Effector CD4-positive, alpha-beta T cell (primary cell): ENCODE results near the gene FAM13C.

Experiments used
- DNase-seq: peaks from one replicate; pipeline ENCODE4 v3.0.0-alpha.2; 2020

Gene FAM13C

DNA sequence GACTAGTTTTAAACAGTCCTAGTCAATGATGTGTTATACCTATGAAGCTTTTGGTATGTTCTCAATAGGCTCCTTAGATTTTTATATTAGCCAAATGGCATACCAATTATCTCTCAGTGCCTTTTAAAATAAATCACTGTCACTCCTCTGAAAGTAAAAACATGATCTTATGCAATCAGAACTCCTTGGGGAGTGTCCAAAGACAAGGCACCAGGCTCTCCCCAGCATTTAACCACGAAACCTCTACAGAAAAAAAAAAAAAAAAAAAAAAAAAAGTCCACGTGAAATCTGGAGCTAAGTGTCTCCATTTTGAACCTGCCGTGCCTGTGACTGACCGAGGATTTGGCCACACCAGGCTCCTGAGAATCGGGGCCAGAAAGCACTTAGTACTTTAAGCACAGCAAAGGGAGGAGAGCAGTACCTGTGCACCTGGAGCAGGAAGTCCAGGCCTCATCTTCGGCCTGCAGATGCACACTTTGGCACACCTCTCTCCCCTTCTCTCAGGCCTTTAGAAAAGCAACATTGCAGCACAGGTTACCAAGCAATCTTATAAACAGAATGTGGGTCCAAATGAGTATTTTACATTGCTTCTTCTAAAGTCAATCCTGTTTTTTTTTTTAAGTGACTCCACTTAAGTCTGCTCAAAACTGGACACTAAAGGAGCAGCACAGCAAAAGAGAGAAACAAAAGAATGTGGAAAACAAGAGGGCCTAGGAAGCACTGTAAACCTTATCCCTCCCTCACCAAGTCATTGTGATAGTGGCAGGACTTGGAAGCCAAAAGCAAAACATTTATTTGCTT is 1.5 kb downstream of the FAM13C start:
- no peak for DNase-seq

DNA sequence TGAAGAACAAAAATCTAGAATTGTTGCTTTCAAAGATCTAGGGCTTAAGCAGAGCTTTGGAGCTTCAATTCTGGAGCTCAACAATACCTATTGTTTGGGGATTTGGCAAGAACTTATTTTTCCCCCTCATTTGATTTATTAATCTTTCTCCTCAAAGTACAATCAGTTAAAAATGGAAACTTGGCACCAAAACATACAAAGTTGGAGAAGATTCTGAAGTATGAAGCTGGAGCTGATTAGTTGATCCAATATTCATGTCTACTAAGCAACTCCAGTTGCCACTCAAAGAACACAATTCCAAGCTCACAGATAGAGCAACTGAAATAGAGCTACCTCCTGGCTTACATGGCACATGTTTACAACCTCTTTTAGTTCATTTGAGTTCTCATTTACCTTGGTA is 3.8 kb downstream of the FAM13C start:
- no peak for DNase-seq

DNA sequence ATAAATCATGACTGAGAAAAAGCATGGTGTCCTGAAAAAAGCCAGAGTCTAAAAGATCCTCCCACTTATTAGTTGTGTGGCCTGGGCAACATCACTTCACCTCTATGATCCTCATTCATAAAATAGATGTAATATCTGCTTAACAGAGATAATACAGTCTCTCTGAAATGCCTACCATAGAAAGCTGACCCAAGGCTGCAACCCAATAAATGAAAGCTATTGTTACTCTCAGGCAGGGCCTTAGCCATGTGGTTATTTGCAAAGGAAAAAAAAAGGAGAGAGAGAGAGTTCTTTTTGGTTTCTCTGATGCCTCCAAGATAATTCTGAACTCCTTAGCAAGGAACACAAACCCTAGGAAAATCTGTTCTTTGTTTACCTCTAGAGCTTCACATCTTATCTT is 7.9 kb downstream of the FAM13C start:
- DNase-seq = no peak

DNA sequence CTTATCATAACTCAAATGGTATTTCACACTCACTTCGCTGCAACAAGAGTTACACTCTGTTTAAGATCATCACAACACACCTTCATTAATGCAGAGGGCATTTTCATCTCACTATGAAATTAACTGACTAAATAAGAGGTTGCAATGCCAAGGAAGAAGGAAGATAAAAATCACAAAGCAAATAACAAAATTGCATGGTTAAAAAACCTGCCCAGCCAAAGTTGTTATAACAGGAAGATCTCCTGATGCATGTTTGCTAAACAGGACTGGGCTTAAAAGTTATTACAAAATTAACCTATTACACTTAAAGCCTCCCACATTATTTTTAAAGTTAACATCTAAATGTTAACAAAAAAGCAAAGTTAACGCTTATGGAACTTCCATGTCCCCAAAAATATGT is 11.8 kb downstream of the FAM13C start:
- DNase-seq = no peak

DNA sequence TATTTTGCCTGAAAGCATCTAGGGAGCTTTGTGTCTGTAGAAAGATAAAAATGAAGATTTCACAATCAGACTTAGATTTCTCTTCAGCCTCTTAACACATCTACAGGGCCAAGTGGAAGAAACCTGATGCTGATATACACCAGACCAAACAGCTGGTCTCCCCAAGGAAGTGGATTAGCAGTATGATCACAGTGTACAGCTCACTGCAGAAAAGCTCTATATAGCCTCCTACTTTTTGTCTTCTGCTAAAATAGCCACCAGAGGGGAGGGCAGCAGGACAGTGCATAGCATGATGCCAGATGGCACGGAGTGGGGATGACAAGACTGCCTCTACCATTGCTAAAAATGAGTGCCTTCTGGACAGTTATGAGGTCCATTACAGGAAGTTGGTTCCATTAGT is 16.0 kb downstream of the FAM13C start:
- no peak for DNase-seq

DNA sequence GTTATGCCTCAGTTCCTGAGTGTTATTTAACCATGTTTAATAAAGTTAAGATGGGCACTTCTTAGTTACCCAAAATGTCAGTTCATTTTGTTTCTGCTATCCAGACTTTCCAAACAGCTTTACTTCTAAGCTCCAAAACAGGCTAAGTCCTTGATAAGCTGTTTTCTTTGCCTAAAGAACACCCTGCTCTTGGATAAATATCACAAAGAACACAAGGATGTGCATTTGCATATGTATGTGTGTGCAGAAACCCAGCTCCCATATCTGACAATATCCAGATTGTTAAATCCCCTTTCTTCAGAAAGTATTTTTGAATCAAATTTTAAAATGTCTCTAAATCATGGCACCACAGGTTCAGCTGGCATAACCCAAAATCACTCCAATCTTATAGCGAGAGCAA is 19.6 kb downstream of the FAM13C start:
- DNase-seq = no peak

DNA sequence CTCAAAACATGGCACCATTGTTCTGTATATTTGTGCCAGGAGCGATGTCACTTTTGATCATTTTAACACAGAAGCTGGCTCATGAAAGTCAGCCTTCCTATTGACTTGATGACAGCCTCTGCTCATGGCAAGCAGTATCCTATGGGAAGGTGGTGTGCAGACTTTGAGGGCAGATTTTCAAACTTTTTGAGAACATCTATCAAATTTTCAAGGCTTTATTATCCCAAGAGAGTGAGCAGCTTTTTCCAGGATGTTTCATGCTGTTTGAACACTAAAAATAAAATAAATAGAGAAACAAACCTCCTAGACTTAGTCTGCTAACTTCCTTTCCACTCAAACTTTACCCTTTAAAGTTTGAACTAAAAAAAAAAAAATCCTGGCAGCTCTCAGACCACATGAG is 20.3 kb downstream of the FAM13C start:
- no peak for DNase-seq

DNA sequence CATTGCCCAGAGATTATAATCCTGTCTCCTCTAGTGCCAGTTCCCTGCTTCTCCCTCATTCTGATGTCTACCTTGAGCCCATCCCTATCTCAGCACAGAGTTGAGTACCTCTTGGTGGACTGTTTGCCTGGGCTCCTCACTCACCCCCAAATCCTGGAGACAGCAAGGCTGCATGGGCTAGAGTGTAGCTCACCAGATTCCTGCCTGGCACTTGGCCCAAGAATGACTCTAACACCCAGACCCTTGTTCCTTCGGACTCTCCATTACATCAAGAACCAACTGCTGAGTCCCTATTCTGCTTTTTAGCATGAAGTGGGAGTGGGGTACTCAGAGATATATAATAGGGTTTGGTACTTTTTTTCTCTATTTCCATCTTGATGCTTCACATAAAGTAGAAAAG is 22.1 kb downstream of the FAM13C start:
- no peak for DNase-seq

DNA sequence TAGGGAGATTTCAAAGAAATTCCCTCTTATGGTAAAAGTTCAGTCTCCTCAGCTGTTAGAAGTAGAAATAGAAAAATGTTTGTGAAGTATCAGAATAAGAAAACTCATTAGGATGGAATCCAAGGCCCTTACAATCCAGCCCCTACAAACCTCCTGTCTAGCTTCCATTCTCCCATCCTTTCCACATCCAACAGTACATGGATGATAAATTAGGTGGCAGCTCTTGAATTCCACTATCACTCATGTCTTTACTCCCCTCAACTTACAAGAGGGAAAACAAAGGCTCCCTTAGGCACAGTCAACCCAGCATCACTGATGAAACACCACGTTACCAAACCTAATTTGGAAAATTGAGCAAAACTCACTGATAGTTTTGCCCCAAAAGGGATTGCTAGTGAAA is 23.0 kb downstream of the FAM13C start:
- no peak for DNase-seq

DNA sequence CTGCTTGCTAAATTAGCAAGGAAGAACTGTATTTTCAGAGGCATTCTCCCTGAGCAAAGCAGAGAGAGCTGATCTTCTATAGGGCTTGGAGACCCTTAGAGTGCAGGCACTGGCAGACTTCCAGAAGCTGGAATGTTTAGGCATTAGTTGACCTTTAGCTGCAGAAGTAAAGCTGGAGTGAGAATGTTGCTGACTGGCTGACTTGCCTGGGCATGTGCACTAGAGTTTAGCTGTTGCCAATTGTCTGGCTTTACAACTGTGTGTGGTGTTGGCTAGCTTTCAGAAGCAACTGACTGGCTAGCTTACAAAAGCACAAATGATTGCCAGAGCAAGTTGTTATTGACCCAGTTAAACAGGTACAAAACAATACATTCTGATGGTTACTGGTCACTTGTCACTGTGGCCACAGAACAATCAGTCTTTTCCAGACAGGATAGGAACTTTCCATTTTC is 25.1 kb downstream of the FAM13C start:
- DNase-seq = no peak

DNA sequence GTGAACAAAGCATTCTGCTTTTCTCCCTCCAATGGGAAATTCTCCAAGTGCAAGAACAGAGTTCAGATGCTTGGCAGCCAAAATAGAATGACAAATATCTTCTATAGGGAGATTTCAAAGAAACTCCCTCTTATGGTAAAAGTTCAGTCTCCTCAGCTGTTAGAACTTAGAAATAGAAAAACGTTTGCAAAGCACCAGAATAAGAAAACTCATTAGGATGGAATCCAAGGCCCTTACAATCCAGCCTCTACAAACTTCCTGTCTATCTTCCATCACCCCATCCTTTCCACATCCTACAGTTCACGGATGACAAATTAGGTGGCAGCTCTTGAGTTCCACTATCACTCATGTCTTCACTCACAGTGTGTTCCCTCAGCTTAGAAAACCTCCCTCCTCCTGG is 25.7 kb downstream of the FAM13C start:
- no peak for DNase-seq

DNA sequence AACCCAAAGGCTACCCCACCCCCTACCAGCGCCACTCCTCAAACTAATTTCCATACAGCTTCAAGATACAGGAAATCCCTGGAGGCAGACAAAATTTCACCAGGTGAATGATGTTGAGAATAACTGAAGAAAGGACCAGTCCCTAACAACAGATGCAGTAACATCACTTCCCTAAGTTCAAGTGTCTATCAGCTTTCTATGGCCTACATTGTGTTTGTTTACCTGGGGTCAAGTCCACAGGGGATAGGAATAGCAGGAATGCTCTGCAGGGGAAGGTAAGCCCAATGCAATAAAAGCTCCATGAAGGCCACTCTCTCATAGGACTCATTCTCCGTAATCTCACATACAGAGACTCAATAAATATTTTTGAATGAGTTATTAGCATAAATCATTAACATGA is 26.9 kb downstream of the FAM13C start:
- no peak for DNase-seq

DNA sequence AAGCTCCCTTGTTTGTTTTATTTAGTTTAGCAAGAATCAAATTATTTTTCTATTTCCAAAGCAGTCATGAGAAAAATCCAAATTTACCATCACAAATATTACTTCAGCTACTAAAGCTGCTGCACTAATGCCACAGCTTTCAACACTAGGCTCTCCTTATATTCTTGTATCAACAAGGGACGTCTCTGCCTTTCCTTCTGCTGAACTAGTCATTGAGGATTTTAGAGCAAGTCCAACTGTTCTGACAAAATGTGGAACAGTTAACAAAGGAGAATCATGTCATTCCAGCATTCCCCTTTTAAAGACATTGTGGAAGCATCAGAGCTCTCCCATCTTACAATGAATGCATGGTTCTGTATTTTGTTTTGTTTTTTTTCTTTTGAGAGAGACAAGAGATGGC is 28.6 kb downstream of the FAM13C start:
- no peak for DNase-seq

DNA sequence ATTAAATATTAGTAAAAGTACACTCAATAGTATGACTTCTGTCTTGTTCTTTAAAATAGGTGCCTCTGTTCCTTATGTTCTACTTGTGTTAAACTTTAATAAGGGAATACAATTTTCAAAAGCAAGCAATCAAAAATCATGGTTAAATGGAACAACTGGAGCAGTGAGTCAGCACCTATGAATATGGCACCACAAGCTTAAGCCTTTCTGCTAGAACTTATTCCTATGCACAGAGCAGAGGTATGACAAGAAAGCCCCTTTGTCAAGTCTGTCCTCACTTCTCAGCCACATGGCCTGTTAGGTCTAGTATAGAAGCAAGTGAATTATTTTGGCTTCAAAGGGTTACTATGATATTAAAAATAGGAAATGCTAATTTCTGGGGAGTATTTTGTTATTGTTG is 29.8 kb downstream of the FAM13C start:
- DNase-seq = no peak

DNA sequence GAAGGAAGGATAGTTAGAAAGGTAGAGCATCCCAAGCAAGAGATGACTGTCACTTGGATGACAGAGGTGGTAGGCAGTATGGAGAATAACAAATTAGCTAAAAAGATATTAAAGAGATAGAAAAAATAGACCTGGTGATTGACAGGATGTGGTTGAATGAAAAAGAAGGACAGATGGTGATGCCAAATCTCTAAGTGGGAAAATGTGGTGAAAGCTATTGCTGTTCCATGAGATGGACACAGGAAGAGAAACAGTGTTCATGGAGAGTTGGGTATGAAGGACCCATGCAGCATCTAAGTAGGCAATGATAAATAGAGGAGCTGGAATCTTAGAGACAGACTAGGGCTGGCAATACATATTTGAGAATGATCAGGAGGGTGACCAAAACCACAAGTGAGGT is 30.7 kb downstream of the FAM13C start:
- DNase-seq = no peak

DNA sequence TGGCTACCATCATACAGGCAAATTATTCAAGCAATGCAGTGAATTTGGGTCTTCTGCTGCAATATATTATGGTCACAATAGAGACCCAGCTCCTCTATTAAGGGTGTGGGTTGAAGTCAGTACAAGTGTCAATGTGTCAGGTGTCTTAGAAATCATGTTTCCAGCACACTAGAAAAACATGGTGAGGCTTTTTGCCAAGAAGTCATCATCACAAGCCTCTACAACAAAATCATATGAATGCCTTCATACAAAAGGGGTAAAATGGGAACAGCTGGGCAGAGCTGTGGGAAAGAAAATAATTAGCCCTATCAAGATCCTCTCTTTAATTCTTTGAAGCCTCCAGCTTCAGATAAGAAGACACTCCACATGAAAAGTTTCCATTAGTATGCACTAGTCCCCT is 37.2 kb downstream of the FAM13C start:
- no peak for DNase-seq

DNA sequence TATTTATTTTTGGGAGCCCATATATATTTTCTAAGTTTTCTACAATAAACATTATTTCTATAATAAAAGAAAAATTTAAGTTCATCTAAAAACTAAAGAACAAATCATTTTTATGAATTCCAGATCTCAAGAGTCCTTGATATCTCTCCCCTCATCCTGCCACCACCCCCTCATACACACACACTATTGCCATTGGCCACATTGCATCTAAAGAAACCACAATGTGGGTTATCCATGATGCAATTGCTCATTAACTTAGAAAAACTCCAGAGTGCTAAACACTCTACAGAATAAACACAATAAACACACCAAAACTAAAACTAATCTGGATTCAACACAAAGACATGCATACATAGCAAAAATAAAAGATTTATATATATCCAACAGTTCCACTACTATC is 37.8 kb downstream of the FAM13C start:
- DNase-seq = no peak

DNA sequence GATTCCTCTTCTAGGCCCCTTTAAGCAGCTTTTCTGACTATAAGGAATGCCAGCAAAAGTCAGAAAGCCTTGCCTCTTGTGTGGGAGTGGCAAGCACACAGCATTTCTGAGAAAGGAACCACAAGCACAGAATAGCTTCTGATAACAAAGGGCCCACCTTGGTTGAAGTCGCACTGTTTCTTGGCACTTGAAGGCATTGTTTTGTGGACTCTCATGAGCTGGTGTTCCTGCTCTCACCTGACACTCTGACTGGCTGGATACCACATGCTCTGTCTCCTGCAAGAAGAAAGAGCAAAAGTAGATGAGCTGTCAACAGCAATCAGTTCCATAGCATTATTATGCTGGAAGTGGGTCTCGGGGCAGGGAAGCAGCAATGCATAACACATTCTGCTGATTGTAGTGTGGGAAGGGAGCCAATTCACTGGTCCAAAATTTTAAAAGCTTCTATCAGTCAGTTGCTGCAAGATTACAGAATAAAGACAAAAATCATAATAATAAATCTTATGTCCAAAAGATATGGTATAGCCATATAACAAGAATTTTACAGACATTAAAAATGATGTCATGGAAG is 38.4 kb downstream of the FAM13C start:
- DNase-seq = no peak

DNA sequence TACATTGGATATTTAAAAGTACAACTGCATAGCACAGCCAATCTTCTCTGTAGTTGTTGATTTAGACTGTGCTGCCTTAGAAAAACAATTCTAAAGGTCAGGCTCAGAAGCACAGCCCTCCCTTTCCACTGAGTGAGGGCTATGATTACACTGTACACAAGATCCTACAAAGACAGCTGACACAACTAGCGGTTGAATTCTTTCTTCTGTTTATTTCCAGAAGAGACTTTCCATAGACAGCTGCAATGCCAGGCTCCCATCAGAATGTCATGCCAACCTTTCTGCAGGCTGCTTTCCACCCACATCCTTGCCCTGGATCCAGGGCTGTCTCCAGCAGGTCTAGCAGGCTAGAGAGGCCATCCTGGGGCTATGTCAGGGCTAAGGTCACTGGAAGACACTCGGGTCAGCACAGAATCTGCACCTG is 39.3 kb downstream of the FAM13C start:
- DNase-seq = no peak

DNA sequence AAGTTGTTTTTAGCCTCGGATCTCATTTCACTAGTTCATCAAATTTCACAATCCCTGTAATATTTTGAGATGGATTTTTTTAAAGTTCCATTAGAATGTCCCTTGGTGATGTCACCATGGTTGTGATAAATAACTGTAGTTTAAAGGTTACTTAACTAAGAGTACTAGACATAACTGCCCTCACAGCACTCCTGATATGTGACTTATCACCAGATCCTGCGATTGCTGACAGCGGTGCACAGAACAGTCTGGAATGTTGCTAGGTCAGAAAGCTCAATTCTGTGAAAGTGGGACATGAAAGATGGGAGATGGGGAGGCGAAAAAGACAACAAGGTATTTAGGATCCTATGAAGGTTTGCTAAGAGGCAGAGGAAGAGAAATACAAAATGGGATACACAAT is 40.2 kb downstream of the FAM13C start:
- no peak for DNase-seq

DNA sequence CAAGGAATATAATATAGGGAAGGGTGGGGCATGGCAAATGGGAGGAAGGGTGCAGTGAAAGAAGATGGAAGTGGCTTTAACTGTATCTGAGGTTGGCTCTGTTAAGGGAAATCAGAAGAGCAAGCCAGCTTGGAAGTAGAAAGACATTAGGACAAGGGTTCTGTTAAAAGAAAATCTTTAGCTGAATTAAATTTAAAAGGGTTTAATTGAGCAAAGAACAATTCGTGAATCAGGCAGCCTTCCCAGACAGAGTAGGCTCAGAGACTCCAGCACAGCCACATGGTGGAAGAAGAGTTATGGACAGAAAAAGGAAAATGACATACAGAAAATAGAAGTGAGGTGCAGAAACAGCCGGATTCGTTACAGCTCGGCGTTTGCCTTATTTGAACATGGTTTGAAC is 42.0 kb downstream of the FAM13C start:
- no peak for DNase-seq

DNA sequence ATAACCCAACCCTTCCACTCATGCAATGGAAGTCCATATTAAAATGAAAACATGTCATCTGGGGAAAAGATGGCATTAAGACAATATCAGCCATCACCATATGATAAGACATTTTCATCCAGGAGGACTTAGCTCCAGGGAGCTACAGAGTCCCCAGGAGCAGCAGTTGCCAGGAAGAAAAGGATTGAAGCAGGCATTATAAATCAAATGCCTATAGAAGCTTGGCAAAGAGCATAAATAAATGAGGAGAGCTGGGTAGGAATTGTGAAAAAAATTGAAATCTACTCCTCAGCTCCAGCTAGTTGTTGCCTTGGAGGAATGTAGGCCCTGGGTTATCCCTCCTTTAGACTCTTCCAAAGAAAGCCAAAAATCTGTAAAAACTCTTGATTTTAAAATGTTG is 42.5 kb downstream of the FAM13C start:
- no peak for DNase-seq

DNA sequence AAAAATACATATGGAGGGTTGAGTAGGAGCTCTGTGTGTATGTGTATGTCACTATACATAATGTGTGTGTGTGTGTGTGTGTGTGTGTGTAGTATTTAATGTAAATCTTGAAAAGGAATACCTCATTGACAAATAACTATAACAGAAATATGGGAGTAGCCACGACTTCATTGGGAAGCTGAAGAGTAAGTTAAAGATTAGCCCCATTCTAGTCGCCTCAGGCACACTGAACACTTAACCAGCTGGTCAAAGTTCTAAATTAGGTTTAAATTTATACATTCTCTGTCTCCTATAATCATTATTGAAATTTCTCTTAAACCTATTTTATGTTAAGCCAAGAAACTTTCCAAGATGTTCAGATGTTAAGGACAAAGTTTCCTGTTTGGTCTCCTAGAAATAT is 45.3 kb downstream of the FAM13C start:
- DNase-seq = no peak

DNA sequence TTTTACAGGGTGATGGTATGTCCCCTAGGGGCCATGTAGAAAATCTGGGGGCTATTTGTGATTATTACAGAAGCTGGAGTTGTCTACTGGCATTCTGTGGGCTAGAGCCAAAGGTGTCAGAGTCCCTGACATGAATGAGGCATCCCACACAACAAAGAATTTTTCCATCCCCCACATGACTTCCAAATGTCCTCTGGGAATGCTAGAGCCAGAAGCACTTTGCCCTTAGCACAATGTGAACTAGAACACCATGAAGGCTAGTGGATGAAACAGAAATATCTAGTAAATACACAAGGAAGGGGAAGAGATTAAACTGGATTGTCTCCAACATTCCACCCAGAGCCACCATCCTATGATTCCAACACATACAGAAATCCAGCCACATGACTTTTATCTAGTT is 46.9 kb downstream of the FAM13C start:
- DNase-seq = no peak

DNA sequence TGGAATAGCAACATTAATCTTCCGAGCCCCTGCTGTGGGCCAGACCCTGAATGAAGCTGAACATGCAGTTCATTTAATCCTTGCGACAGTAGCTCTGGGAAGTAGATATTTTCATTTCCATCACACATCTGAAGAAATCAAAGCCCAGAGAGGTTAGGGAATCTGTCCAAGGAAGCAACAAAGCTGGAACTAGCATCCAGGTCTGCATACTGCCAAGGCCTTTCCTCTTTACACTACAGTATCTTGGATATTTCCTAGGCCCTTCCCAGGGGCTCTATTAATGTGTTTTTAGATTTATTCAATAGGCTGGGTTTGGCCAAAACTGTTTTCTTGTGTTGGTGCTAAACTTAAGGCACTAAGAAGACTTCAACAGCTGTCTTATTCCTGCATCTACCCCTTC is 48.1 kb downstream of the FAM13C start:
- DNase-seq = no peak
